Measurements from ENCODE around the gene PPARD.

PPARD gene

DNA sequence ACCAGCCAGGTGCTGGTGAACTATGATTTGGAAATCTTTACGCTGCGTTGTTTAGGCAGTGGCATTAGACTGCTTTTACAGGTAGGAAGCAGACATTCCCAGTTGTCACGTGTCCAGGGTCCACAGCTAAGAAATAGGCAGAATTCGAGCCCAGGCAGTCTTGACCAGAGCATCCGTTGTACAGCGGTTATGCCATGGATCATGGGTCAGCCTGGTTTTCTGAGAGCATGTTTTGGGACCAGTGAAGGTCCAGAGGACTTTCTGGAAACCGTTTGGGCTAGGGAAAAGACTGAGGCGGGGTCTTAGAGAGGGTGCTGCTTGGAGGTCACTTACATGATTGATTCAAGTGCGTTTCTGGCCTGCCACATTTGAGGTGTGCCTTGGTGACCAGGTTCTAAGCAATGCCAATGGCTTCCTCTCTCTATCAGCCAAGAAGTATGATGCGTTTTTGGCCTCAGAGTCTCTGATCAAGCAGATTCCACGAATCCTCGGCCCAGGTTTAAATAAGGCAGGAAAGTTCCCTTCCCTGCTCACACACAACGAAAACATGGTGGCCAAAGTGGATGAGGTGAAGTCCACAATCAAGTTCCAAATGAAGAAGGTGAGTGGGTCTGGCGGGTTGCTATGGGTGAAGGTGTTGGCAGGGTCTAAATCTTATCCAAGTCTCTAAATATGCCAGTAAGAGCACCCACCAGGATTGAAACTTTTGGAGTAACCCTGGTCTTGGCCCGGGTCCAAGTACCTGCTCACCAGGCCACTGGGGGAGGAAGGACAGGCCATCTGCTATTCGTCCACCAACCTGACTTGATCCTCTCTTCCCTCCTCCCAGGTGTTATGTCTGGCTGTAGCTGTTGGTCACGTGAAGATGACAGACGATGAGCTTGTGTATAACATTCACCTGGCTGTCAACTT, 127.6 kb downstream of the PPARD start:
- no peak for DNase-seq (ENCODE audit: low read depth)

DNA sequence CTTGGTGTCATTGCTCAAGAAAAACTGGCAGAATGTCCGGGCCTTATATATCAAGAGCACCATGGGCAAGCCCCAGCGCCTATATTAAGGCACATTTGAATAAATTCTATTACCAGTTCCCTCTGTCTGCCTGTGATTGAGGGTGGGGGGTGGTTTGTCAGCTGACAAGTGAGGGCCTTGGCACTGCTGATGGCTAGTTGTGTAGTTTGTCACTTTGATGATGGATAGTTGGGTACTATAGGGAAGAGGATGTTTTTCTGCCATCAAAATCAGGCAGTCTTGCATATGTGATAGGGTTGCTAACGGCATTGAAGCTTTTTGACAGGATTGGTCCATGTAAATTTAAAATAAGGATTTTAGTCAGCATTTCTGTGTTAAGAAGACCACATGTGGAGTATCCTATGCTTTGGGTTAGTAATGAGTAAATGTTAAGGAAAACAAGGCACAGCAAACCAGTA, 128.3 kb downstream of the PPARD start:
- no peak for DNase-seq (ENCODE audit: low read depth)

DNA sequence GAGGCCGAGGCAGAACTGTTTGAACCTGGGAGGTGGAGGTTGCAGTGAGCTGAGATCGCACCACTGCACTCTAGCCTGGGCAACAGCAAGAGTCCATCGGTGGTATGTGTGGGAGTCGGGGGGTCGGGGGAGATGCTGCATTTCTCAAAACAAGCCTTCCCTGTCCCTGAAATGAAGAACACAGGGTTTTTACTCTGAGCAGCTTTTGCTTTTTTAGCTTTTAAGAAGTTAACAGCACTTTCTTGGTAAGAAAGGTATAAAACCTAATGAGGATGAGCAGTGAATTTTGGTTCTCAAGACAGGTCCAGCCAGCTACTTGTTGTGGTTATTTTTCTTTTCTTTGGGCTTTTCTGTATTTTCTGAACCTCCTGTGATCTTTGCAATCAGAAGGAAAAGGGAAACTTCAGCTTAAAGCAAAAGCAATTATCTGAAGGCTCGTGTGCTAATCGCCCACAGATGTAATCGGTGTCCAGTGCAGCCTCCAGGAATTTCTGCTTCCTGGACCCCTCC, 129.5 kb downstream of the PPARD start:
- no peak for DNase-seq (ENCODE audit: low read depth)

DNA sequence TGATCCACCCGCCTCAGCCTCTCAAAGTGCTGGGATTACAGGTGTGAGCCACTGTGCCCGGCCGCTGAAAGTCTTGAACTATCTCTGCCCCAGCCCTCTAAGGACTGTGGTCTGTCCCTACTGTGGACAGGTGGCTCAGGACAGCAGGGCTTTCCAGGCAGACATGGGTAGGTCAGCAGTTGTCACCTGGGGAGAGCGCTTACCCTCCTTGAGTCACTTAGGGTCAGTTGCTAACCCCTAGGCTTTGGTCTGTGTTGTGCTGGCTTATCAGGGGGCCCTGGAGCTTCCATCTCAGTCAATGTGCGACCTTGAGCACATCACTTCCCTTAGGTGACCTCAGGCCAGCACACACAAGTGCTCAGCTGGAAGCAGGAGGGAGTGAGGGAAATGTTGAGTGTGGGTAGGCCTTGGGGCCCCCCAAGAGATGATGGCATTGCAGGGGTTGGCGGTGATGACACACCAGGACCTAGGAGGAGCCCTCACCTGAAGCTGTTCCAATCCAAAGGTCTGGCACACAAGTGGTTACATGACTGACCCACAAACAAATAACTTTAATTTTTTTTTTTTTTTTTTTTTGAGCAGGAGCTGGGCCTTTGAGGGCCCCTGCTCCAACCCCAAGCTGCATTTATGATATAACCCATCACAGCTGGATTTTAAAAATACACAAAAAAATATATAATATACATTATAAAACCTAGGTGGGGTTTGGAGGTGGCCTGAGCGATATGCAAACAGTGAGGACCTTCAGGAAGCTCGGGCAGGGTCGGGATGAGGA, 130.9 kb downstream of the PPARD start:
- DNase-seq (ENCODE audit: low read depth): no peak

DNA sequence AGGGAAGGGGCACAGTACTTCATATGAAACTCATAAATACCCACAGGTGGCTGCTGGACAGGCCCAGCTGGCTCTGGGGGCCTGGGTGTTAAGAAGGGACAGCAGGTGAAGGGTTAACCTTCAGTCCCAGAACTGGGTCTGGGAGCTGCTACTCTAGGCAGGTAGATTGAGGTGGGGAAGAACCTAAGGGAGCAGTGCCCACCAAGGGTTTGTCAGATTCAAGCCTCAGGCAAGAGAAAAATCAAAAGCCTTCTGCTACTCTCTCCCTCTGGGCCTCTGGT, 131.4 kb downstream of the PPARD start:
- no peak for DNase-seq (ENCODE audit: low read depth)

DNA sequence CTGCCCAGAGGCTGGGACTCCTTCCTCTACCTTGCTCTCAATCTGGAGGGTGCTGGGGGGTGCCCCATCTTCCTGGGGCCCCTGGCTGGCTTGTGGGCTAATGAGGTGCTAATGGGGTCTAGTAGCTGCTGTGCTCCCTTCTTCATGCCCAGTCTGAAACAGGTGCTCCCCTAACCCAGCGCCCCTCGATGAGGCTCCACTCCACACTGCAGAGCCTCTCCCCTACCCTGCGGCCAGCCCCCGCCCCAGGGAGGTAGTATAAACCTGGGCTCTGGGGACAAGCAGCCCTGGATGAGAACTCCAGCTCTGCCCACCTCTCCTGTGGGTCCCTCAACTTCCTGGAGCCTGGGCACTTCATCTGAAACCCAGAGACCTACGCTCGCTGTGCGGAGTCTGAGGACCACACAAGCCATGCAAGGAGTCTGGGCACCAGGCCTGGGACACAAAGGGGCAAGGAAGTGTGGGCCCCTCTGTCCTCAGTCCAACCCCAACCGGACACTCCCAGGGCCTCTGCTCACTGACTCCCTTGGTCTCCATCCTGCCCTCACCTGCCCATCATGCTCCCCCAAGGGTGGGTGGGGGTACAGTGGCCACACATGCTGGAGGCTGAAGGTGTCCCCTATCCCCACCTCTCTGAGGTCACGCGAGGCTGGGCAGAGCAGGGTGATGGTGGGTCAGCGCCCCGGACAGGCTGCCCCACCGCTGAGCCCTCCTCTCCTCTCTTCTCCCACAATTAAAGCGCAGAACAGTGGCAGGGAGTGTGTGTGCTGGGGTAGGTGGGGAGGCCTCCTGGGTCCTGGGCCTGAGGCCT, 132.0 kb downstream of the PPARD start:
- DNase-seq (ENCODE audit: low read depth): no peak

DNA sequence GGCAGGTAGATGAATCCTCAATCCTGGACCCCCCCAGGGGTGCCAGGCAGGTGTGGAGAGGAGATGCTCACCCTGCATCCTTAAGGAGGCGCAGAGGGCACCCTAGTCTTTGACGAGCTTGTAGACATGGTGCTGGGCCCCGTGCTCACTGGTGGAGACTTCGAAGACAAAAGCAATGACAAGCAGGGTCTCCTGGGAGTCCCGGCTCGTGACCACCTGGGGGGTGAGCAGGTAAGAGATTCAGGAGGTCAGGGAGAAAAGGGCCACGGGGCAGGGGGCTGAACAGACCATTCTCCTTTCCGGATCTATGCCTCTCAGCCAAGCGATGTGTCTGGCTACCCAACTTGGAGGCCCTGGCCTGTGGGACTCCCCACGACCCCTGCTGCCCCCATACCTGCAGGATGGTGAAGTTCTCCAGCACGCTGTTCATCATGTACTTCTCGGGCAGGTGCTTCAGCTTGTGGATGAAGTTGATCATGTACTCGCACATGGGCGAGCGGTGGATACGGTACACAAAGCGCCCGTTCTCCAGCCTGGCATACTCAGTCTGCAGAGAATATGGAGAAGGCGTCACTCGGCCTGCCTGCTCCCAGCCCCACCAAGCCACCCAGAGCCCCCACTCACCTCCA, 132.7 kb downstream of the PPARD start:
- no peak for DNase-seq (ENCODE audit: low read depth)

DNA sequence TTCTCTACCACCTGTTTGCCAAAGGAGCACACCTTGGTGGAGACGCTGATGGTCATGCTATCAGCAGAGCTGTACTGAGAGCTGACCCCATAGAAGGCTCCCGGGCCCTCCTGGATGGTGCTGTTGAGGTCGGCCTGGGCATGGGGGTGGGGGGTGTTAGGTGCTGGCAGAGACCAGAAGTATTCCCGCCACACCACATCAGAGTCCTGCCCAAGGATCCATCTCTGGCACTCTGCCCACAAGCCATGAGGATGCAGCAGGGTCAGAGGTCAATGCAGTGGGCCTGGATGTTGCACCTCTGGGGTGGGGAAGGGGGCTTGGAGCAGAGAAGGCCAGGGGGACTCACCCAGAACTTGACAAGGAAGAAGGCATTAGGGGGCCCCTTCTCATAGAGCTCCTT, 133.2 kb downstream of the PPARD start:
- no peak for DNase-seq (ENCODE audit: low read depth)

DNA sequence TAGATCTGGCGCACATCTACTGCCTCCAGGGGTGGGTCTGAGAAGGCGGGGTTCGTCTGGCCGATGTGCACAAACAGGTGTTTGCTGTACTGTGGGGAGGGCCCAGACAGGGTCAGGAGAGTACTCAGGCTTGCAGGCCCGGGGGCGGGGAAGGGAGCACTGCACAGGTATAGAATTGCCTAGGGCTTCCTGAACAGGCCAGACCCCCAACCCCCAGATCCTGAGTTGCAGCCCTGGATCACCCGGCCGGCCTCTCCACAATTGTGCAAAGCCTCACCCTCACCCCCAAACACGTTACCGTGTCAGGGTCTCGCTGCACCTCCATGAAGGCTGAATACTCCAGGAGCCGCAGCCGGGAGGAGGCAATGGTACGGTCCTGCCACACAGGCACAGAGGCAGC, 133.6 kb downstream of the PPARD start:
- no peak for DNase-seq (ENCODE audit: low read depth)

DNA sequence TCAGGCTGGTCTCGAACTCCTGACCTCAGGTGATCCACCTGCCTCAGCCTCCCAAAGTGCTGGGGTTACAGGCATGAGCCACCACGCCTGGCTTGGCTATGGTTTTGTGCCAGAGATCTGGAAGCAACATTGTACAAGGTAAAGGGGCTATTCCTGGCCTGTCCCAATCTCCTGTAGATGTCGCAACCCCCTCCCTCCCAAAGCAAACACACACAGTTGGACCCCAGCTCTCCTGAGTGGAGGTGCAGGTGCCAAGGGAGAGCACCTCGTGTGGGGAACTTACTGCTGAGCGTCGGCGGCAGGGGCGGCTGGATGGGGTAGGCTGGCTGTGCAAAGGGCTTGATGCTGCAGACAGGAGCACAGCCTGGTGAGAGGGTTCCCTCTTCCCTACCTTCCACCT, 134.7 kb downstream of the PPARD start:
- no peak for DNase-seq (ENCODE audit: low read depth)

Data from stromal cell of bone marrow (primary cell).